ENCODE data around the gene ZNF740.

ZNF740 gene

GRCh38 chr12:53193040-53193439 lies 12.5 kb downstream of the ZNF740 start:
- DNase-seq (ENCODE audit: low spot score), result no peak
- in situ Hi-C loops (cut with MboI; ENCODE audit: low sequenced_read_pairs, unreplicated experiment), result no loop called here
- TF ChIP-seq, protein P1, sequence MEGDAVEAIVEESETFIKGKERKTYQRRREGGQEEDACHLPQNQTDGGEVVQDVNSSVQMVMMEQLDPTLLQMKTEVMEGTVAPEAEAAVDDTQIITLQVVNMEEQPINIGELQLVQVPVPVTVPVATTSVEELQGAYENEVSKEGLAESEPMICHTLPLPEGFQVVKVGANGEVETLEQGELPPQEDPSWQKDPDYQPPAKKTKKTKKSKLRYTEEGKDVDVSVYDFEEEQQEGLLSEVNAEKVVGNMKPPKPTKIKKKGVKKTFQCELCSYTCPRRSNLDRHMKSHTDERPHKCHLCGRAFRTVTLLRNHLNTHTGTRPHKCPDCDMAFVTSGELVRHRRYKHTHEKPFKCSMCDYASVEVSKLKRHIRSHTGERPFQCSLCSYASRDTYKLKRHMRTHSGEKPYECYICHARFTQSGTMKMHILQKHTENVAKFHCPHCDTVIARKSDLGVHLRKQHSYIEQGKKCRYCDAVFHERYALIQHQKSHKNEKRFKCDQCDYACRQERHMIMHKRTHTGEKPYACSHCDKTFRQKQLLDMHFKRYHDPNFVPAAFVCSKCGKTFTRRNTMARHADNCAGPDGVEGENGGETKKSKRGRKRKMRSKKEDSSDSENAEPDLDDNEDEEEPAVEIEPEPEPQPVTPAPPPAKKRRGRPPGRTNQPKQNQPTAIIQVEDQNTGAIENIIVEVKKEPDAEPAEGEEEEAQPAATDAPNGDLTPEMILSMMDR (IDR thresholded peaks at IDR 0.05; ENCODE audit: borderline replicate concordance, control extremely low read depth, extremely low read depth, insufficient read depth, missing control alignments), result no peak

GRCh38 chr12:53193985-53194716 lies 13.6 kb downstream of the ZNF740 start:
- in situ Hi-C loops (cut with MboI; ENCODE audit: low sequenced_read_pairs, unreplicated experiment), result no loop called here
- DNase-seq (ENCODE audit: low spot score), result no peak
- TF ChIP-seq, protein P1 (IDR thresholded peaks at IDR 0.05; ENCODE audit: borderline replicate concordance, control extremely low read depth, extremely low read depth, insufficient read depth, missing control alignments), result no peak

DNA sequence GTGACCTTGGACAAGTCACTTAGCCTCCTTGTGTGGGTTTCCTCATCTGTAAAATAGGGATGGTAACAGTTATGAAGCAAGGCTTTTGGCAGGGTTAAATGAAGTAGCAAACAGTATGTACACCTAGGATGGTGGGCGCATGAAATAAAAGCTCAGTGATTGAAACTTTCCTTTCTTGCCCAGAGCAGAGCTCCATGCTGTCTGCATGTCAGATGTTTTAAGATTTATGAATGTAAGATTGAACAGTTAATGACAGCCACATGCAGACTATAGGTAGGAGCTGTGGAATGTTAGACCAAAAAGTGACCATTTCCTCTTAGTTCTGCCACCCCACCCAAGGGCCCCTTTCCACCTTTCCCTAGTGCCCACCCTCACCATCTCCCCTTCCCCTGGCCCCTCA lies 14.5 kb downstream of the ZNF740 start:
- no peak for DNase-seq (ENCODE audit: low spot score)
- in situ Hi-C loops (cut with MboI; ENCODE audit: low sequenced_read_pairs, unreplicated experiment), result no loop called here
- TF ChIP-seq, protein P1 (IDR thresholded peaks at IDR 0.05; ENCODE audit: borderline replicate concordance, control extremely low read depth, extremely low read depth, insufficient read depth, missing control alignments), result no peak

- in situ Hi-C loops (cut with MboI; ENCODE audit: low sequenced_read_pairs, unreplicated experiment), result no loop called here
- no peak for DNase-seq (ENCODE audit: low spot score)
- TF ChIP-seq, protein P1 (IDR thresholded peaks at IDR 0.05; ENCODE audit: borderline replicate concordance, control extremely low read depth, extremely low read depth, insufficient read depth, missing control alignments), result no peak
Measured at GRCh38 chr12:53195516-53196420, 15.2 kb downstream of the ZNF740 start.

DNA sequence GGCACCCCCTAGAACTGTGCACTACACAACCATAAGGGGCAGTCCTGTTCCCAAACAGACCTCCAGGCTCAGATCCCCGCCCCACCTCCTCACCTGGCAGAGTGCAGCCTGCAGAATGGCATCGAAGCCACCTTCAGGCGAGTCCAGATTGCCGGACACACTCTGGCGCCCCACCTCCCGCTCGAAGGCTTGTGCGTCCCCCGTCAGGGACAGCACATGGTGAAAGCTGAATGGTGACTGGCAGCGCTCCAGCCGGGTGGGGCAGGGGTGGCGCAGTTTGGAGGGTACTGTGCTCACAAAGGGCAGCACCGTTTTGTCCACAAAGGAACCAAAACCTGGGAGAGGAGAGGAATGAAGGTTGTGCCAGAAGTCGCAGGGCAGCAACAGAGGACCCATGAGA lies 16.0 kb downstream of the ZNF740 start:
- TF ChIP-seq, protein P1 (IDR thresholded peaks at IDR 0.05; ENCODE audit: borderline replicate concordance, control extremely low read depth, extremely low read depth, insufficient read depth, missing control alignments), result no peak
- in situ Hi-C loops (cut with MboI; ENCODE audit: low sequenced_read_pairs, unreplicated experiment), result no loop called here
- no peak for DNase-seq (ENCODE audit: low spot score)

DNA sequence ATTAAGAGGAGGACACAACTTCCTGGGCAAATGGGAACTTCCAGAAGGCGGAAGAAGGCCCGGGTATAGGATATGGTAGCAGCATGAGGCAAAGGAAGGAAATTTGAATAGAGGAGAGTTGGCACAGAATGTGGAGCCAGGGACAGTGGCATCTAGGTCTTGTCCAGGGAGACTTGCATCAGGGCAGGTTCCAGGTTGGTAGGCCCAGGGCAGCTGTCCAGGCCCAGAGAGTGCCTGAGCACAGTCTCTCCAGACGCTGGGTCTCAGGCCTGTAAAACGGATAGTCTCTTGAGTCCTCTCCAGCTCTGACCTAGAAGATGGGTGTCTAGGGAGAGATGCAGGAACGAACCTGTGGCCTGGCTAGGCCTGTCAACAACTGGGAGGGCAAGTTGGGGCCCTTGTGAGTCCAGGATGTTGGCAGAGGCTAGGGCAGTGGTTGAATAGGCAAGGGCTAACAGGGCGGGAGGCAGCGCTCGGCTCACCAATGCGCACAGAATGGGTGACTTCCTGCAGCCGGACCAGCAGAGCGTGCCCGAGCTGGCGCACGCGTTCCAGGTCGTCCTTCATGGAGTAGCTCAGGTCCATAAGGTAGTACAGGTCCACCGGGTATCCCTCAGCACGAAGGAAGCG lies 16.6 kb downstream of the ZNF740 start:
- DNase-seq (ENCODE audit: low spot score), result no peak
- in situ Hi-C loops (cut with MboI; ENCODE audit: low sequenced_read_pairs, unreplicated experiment), result no loop called here
- TF ChIP-seq, protein P1 (IDR thresholded peaks at IDR 0.05; ENCODE audit: borderline replicate concordance, control extremely low read depth, extremely low read depth, insufficient read depth, missing control alignments), result no peak

All from GM13976 (cell line).